Hematopoietic multipotent progenitor cell treated with erythropoietin and hydrocortisone succinate and interleukin-3 and kit ligand, for 17 days (in vitro differentiated cells): ENCODE measurements around the gene KCTD21.
"Not testable (repeated sequence)": the region's sequence is repeated elsewhere in the genome, so short reads cannot be mapped to it uniquely, and the experiment has no call there.

Experiments
- DNase-seq: peaks from one replicate; pipeline ENCODE4 v3.0.0-alpha.2; 2015; ENCODE audit warnings: low spot score

KCTD21 gene

GRCh38 chr11:78175862-78176261 is 12.6 kb downstream of the KCTD21 start:
- not testable (repeated sequence) for DNase-seq

DNA sequence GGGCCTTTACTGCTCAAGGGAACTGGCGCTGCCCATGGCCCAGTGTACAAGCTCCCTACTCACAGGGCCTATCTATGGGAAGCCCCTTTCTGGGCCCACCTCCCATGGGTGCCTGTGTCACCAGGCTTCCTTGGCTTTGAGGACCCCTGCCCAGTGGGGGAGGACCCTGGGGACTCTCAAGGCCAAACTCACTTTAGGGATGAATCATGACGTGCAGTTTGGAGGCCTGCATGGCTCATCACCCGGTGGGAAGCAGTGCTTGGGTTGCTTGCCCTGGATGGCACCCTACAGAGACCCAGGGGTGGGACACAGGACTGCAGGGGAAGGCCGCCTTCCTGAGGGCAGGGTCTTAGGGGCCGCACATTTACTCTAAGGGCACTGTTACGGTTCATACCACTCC is 16.5 kb downstream of the KCTD21 start:
- no peak for DNase-seq

- DNase-seq = no peak
Observed at GRCh38 chr11:78170874-78171549, 17.4 kb downstream of the KCTD21 start.

DNA sequence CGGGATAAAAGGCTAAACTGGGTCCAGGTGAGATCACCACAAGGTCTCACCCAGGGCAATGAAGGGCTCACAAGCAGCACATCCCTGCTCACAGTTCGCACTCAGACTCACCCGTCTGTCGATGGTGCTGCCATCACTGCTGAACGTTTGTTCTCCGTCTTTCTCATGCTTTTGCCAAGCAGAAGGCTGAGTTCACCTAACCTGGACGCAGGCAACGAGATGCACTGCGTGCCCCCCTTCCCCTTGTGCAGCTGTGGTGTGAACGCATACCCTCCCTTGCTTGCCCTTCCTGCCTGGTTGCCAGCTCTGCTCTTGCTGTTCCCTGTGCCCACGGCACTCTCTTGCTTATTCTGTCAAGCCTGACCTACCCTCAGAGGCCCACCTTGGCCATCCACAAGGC is 18.0 kb downstream of the KCTD21 start:
- DNase-seq = no peak

GRCh38 chr11:78168539-78169477 is 19.6 kb downstream of the KCTD21 start:
- DNase-seq = no peak

DNA sequence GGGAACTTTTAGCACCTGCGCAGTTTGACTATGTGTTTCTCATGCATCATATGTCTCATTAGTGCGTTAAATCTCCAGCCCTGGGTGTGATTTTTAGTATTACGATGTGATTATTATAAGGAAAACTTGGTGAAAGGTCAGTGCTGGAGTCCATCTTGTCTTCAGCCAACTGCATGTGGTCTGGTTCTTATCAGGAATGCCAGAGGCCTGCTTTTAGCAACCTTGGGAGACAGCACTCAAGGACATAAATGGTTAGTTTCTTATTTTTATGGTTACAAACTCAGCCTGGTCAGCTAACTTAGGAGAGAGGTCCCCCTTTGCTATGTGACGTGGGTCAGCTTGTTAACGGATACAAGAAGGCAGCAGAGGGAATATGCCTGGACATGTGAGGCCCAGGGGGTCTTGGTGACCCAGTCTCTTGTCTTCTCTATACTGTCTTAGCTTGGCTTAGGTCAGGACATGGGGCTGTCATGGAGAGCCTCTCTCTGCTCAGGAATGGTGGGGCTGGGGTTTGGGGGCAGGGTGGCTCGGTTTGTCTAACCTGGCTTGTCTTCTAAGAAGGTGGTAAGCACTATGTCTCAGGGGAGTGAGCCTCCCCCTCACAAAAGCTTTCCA is 21.5 kb downstream of the KCTD21 start:
- DNase-seq = no peak

GRCh38 chr11:78164471-78164870 is 24.0 kb downstream of the KCTD21 start:
- no peak for DNase-seq

DNA sequence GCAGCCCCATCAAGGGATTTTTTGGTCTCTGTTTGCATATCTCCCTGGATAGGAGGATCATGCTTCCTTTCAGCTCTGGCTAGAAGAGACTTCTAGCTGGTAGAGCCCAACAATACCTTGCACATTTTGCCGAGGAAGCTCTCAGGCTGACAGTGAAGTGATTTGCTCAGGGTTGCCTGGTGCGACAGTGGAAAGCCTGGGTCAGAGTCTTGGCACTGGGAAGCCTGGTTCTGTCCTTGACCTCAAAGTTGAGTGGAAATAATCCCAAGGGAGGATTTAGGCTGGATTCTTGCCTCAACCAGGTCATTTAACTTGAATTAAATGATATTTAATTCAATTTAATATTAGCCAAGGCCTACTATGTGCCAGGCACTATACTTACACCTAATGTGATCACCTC is 24.6 kb downstream of the KCTD21 start:
- DNase-seq = no peak

DNA sequence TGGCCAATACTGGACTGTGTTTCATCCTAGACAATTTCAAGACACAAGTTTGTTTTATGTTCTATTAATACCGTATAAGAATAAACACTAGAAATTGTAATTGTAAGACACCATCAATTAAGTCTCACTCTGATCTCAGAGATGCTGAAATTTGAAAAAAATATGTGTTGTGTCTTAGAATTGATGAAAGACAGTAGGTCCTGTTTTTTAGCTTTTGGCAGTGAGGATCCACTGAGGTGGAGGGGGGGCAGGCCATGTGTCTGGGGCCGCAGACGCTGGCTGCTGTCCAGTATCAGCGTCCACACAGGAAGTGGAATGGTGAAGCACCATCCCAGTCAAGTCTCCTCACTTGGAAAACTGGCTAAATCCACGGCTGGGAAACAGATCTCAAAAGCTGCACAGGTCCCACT is 26.5 kb downstream of the KCTD21 start:
- no peak for DNase-seq

GRCh38 chr11:78161346-78161745 is 27.1 kb downstream of the KCTD21 start:
- no peak for DNase-seq

DNA sequence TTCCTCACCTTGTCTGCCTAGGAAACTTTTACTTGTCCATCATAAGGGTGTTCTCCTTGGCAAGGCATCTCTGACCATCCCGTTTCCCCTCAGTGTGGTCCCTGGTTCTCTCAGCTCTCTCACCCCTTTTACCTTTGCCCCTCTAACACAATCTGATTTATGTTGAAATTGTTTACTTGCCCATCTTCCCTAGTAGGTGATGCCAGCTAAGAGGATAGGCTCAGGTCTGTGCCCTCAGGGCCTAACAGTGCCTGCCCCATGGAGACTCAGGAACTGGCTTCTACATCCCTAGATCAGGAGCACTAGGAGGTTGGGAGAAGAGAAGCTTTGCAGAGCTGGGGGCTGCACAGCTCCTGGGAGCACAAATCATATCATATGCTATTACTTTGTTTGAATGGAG is 27.9 kb downstream of the KCTD21 start:
- no peak for DNase-seq

GRCh38 chr11:78158987-78159652 is 29.3 kb downstream of the KCTD21 start:
- DNase-seq = no peak

- DNase-seq = no peak
Observed at GRCh38 chr11:78156127-78156844, 32.1 kb downstream of the KCTD21 start.

DNA sequence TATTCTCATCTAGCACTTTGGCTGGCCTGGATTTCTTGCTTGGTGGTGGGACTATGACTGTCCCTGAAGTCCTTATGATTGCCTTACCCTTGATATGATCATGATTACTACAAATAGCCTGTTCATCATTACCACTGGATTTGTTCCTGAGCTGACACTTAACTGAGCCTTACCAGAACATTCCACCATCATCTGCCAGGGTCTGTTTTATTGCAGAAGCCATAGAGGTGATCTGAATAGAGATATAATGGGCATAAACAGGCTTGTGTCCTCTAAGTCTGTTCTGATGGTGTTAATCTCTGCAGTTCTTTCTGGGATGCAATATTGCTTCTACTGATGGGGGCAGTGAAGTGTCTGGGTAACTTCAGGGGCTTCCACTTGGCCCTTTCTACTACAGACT is 36.6 kb downstream of the KCTD21 start:
- DNase-seq = no peak

- no peak for DNase-seq
Observed at GRCh38 chr11:78150754-78151153, 37.7 kb downstream of the KCTD21 start.

DNA sequence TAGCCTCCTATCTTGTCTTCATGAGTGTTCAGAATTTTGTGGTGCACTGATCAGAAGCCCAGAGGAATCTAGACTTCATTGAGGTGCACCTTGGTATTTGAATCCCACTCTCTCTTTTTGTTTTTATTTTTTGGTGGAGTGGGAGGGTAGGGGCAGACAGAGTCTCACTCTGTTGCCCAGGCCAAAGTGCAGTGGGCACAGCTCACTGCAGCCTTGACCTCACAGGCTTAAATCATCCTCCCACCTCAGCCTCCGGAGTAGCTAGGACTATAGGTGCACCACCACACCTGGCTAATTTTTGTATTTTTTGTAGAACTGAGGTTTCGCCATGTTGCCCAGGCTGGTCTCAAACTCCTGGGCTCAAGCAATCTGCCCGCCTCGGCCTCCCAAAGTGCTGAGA is 38.1 kb downstream of the KCTD21 start:
- DNase-seq = no peak

GRCh38 chr11:78149646-78150045 is 38.8 kb downstream of the KCTD21 start:
- DNase-seq = no peak

DNA sequence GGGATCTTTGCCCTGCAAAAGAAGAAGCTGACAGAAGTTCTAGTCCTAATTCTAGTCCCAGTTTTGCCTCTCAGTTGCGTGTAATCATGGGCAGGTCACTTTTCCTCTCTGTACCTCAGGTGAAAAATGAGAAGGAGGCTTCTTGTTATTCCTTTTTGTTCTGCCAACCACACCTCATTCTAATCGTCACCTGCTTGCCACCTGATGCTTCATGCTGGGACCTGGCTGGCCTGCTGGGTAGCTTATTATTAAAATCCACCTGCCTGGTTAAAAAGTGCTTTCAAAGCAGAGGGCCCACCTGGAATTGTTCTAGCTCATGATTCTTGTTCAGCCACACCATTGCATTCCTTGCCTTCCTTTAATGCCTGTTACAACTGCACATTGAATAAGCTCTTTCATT is 40.6 kb downstream of the KCTD21 start:
- no peak for DNase-seq

DNA sequence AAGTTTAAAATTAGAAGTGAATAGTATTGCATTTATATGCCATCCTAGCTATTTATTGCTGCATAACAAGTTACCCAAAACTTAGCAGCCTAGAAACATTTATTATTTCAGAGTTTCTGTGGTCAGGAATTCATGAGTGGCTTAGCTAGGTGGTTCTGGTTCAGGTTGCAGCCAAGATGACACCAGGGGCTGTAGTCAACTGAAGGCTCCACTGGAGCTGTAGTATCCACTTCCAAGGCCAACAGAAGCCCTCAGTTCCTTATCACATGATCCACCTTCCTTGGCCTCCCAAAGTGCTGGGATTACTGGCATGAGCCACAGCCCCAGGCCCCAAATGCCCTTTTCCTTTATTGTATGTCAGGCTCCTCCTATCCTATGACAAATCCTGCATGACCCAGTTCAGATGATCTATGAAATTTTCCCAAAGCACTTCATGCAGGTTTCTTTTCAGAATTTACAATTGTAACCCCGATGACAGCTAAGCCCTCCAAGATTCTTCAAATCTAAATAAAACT is 42.9 kb downstream of the KCTD21 start:
- no peak for DNase-seq

GRCh38 chr11:78140392-78141077 is 47.9 kb downstream of the KCTD21 start:
- DNase-seq = no peak
